Neutrophil (primary cell): ENCODE results near the gene PLCB4.

Source experiments
- H3K27ac ChIP-seq: fragments of 200-600 bp; sonication (generic); 2 replicates; pipeline ENCODE4 v1.5.1; 2016; ENCODE audit warnings: mild to moderate bottlenecking, moderate library complexity
- H3K27me3 ChIP-seq: fragments of 200-600 bp; sonication (generic); 2 replicates; pipeline ENCODE4 v1.6.0; 2016; ENCODE audit warnings: mild to moderate bottlenecking
- H3K36me3 ChIP-seq: fragments of 200-600 bp; sonication (generic); 2 replicates; pipeline ENCODE4 v1.5.1; 2017
- H3K4me1 ChIP-seq, 2 experiments: fragments of 200-600 bp in 1 of 2; sonication (generic) in 1 of 2; 1 replicate in 1 of 2; 2 replicates in 1 of 2; pipeline versions ENCODE4 v1.5.1 to v1.6.1; 2013 to 2016; ENCODE audit warnings: low read depth in 1 of 2, low read length in 1 of 2, mild to moderate bottlenecking in 1 of 2, moderate library complexity in 1 of 2; ENCODE audit not compliant: control insufficient read depth in 1 of 2, insufficient read depth in 1 of 2
- H3K4me3 ChIP-seq, 2 experiments: fragments of 200-600 bp in 1 of 2; sonication (generic) in 1 of 2; 1 replicate in 1 of 2; 2 replicates in 1 of 2; pipeline ENCODE4 v1.5.1; 2013 to 2016; ENCODE audit warnings: low read depth in 1 of 2, low read length in 1 of 2, mild to moderate bottlenecking in 1 of 2, moderate library complexity in 1 of 2
- H3K9me3 ChIP-seq: fragments of 200-600 bp; sonication (generic); 2 replicates; pipeline ENCODE4 v1.5.1; 2016
- TF ChIP-seq, protein P1 (sequence below): fragments of 200-600 bp; sonication (generic); IDR thresholded peaks from 2 replicates; pipeline ENCODE4 v1.5.1; 2016; ENCODE audit warnings: antibody characterized with exemption

PLCB4 gene

GRCh38 chr20:9210356-9210755 lies 141.5 kb downstream of the PLCB4 start:
- Histone ChIP-seq H3K4me1 (no peaks in the 10 kb centered on the region), H3K36me3 (no peaks in the 10 kb centered on the region), H3K27ac (no peak overlapping the region), H3K4me3 (no peak overlapping the region), H3K27me3 (no peaks in the 10 kb centered on the region), H3K9me3 (no peaks in the 10 kb centered on the region)
- TF ChIP-seq, protein P1, sequence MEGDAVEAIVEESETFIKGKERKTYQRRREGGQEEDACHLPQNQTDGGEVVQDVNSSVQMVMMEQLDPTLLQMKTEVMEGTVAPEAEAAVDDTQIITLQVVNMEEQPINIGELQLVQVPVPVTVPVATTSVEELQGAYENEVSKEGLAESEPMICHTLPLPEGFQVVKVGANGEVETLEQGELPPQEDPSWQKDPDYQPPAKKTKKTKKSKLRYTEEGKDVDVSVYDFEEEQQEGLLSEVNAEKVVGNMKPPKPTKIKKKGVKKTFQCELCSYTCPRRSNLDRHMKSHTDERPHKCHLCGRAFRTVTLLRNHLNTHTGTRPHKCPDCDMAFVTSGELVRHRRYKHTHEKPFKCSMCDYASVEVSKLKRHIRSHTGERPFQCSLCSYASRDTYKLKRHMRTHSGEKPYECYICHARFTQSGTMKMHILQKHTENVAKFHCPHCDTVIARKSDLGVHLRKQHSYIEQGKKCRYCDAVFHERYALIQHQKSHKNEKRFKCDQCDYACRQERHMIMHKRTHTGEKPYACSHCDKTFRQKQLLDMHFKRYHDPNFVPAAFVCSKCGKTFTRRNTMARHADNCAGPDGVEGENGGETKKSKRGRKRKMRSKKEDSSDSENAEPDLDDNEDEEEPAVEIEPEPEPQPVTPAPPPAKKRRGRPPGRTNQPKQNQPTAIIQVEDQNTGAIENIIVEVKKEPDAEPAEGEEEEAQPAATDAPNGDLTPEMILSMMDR, result no peak

- Histone ChIP-seq H3K27ac (no peak overlapping the region), H3K9me3 (no peaks in the 10 kb centered on the region), H3K27me3 (no peaks in the 10 kb centered on the region), H3K4me3 (no peak overlapping the region), H3K36me3 (no peaks in the 10 kb centered on the region), H3K4me1 (no peaks in the 10 kb centered on the region)
- TF ChIP-seq, protein P1, result no peak
Measured at GRCh38 chr20:9211016-9211760, 142.3 kb downstream of the PLCB4 start.

- H3K27ac ChIP-seq, result no peak overlapping the region
- TF ChIP-seq, protein P1, result no peak
- no peak overlapping the region for H3K4me3 ChIP-seq
- H3K9me3 ChIP-seq, result no peaks in the 10 kb centered on the region
- no peaks in the 10 kb centered on the region for H3K4me1 ChIP-seq
- H3K27me3 ChIP-seq, result no peaks in the 10 kb centered on the region
- H3K36me3 ChIP-seq, result no peaks in the 10 kb centered on the region
Measured at GRCh38 chr20:9212735-9213134, 143.8 kb downstream of the PLCB4 start.

DNA sequence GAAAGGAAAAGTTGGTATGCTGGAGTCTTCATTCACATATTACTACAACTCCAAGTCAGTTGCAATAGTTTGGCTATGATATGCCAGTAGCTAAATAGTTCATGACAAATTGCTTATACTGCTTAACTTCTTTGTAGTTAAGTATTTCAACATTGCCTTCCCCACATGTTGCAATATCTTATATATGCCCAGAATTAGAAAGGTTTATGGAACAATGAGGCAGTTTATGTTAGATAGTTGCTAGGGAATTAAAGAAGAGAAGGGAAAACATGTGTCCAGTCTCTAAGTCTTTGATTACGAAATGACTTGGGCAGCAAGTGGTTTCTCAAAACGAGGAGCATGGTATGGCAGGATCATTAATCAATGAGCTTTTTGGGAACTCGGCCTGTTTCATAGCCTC lies 145.8 kb downstream of the PLCB4 start:
- TF ChIP-seq, protein P1, result no peak
- no peaks in the 10 kb centered on the region for H3K9me3 ChIP-seq
- H3K27ac ChIP-seq, result no peak overlapping the region
- H3K4me3 ChIP-seq, result no peak overlapping the region
- H3K4me1 ChIP-seq, result no peaks in the 10 kb centered on the region
- H3K36me3 ChIP-seq, result no peaks in the 10 kb centered on the region
- no peaks in the 10 kb centered on the region for H3K27me3 ChIP-seq

DNA sequence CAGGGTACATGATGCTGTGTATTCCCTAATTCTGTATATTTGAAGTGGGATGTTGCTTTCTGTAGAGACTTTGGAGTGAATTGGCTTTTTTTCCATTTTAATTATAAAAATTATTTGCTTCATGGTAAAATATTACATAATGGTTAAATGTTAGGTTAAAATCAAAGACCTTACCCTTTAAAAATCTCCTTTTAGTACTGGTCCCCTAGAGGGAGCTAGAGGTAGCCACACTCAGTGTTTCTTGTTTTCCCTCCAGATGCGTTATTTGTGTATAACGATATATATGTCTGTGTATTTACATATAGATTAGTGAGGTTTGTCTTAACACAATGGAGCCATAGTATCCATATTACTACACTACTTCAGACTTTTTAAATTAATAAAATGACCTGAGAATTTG lies 146.7 kb downstream of the PLCB4 start:
- no peaks in the 10 kb centered on the region for H3K9me3 ChIP-seq
- no peaks in the 10 kb centered on the region for H3K36me3 ChIP-seq
- H3K4me1 ChIP-seq, result no peaks in the 10 kb centered on the region
- no peak overlapping the region for H3K27ac ChIP-seq
- no peaks in the 10 kb centered on the region for H3K27me3 ChIP-seq
- no peak overlapping the region for H3K4me3 ChIP-seq
- TF ChIP-seq, protein P1, result no peak
